K562 (cell line): Measurements from ENCODE around the gene SPATS1. TPM values are rescaled to one million over a fixed set of nuclear protein-coding genes. Genes with fewer than 3 reads are reported as not detected.

Experiments
- ATF1 ChIP-seq, 2 experiments: fragments of 450-650 bp in 1 of 2; IDR thresholded peaks; 2 replicates each; pipeline ENCODE4 v1.6.1; 2016; ENCODE audit warnings: missing compliant biosample characterization in 1 of 2, missing genetic modification characterization in 1 of 2
- BHLHE40 ChIP-seq: IDR thresholded peaks from 2 replicates; pipeline ENCODE4 v1.6.1; 2011; ENCODE audit warnings: low read length, improper control_type of control experiment
- CBFA2T2 ChIP-seq: fragments of 450-650 bp; conservative IDR thresholded peaks from 2 replicates; pipeline ENCODE4 v1.6.1; 2017; ENCODE audit warnings: mild to moderate bottlenecking
- CBFB ChIP-seq: sonication (generic); formaldehyde crosslinking; IDR thresholded peaks from 2 replicates; pipeline ENCODE4 v1.4.0; 2020; ENCODE audit warnings: mild to moderate bottlenecking, missing genetic modification reagents
- DPF2 ChIP-seq: fragments of 450-650 bp; IDR thresholded peaks from 2 replicates; pipeline ENCODE4 v1.6.1; 2016
- ELF4 ChIP-seq: fragments of 450-650 bp; formaldehyde crosslinking; IDR thresholded peaks from 2 replicates; pipeline ENCODE4 v1.4.0; 2022; ENCODE audit warnings: missing genetic modification characterization
- RAD51 ChIP-seq: fragments of 450-650 bp; IDR thresholded peaks from 2 replicates; pipeline ENCODE4 v1.7.1; 2016; ENCODE audit warnings: low read depth, mild to moderate bottlenecking, borderline replicate concordance
- SIRT6 ChIP-seq: IDR thresholded peaks from one replicate; pipeline ENCODE4 v1.6.1; 2012; ENCODE audit warnings: low read depth, mild to moderate bottlenecking, control low read depth, inconsistent platforms, low read length, moderate library complexity
- SPI1 ChIP-seq: IDR thresholded peaks from 2 replicates; pipeline ENCODE4 v1.6.1; 2011; ENCODE audit warnings: low read depth, low read length, control low read depth, borderline replicate concordance
- SRSF9 ChIP-seq: fragments of 200-400 bp; formaldehyde crosslinking; IDR thresholded peaks from 2 replicates; pipeline ENCODE4 v1.6.1; 2017; ENCODE audit warnings: low read depth, low read length, borderline replicate concordance
- ZNF79 ChIP-seq: fragments of 250-450 bp; sonication (Bioruptor Pico); IDR thresholded peaks from 2 replicates; pipeline ENCODE4 v1.4.0; 2020; ENCODE audit warnings: low read depth, mild to moderate bottlenecking, moderate library complexity
- polyA plus RNA-seq, 8 experiments: library from polyadenylated mRNA; depleted of rRNA in 4 of 8; stranded (reverse) in 5 of 8; unstranded in 3 of 8; fragments of >200 nt; fragmentation: Nextera tagmentation in 2 of 8; fragmentation: Illumina TruSeq in 1 of 8; extraction: Ambion mirVana in 2 of 8; extraction: Trizol in 1 of 8; gene quantifications; 2 replicates each; pipeline versions ENCODE4 v1.2.1 to v1.2.3, GENCODE V29; 2011 to 2014; ENCODE audit warnings: inconsistent platforms in 1 of 8, missing spikeins in 1 of 8
- total RNA-seq, 7 experiments: library from RNA; depleted of rRNA in 6 of 7; stranded (reverse); fragments of >200 nt in 6 of 7; fragmentation: Illumina TruSeq in 2 of 7; extraction: Trizol in 2 of 7; gene quantifications; 2 replicates each; pipeline versions ENCODE4 v1.2.1 to v1.2.3, GENCODE V29; 2011 to 2021; ENCODE audit warnings: low replicate concordance in 1 of 7
- TF ChIP-seq, protein P1 (sequence below): fragments of 250-450 bp; sonication (Bioruptor Pico); IDR thresholded peaks from 2 replicates; pipeline ENCODE4 v1.8.0; 2021; ENCODE audit warnings: mild to moderate bottlenecking, moderate library complexity
- TF ChIP-seq, protein P2 (sequence below): fragments of 450-650 bp; IDR thresholded peaks from 2 replicates; pipeline ENCODE4 v1.7.1; 2018; ENCODE audit warnings: mild to moderate bottlenecking, low read depth; ENCODE audit not compliant: partially characterized antibody
- TF ChIP-seq, protein P3 (sequence below), 2 experiments: fragments of 450-650 bp; formaldehyde crosslinking in 1 of 2; IDR thresholded peaks; 2 replicates each; pipeline versions ENCODE4 v1.4.0 to v1.6.1; 2014 to 2020; ENCODE audit warnings: mild to moderate bottlenecking in 2 of 2, borderline replicate concordance in 1 of 2, low read depth in 1 of 2
- TF ChIP-seq, protein P4 (sequence below): sonication (generic); formaldehyde crosslinking; IDR thresholded peaks from 2 replicates; pipeline ENCODE4 v1.9.0; 2022; ENCODE audit warnings: mild to moderate bottlenecking, missing genetic modification reagents

Gene SPATS1
- total and polyA plus RNA-seq, 9 of the 15 experiments (the other 6 are each of a cell fraction or from before 2014, with no cell fraction given): not detected

DNA sequence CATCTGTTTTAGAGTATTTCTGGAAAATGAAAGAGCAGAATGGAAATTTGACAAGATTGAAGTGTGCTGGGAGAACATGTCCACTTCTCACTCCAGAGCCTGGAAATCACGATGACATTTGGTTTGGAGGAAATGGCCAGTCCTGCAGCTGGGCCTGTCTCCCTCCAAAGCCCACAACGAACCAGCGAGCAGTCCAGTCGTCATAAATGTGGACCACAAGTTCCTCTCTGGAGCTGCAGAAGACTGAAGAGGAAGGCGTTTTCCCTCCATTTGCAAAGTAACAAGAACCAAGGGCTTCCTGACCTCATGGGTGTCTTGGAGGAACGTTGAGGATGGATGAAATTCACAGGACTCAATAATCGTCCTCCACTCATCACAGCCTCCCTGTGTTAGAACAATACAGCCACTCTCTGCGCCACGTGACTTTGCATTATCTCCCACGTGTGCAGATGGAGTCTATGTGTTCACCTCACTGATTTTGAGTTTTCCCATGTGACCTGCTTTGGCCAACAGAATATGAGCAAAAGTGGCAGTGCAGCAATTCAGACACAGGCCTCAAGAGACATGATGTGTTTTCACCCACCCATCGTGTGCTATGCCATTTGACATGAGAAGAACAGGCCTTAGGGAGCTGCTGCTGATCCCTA lies 9.1 kb upstream of the SPATS1 start (continued):
- TF ChIP-seq SIRT6 (no peak), ELF4 (CRISPR knock-in tag) (no peak), SRSF9 (no peak), RAD51 (peak; percentile 83), BHLHE40 (0 out of 2 replicates have a peak, but pooled peaks have one; percentile 11), CBFB (CRISPR knock-in tag) (0 out of 2 replicates have a peak, but pooled peaks have one; percentile 51), SPI1 (0 out of 2 replicates have a peak, but pooled peaks have one; percentile 15), CBFA2T2 (0 out of 2 replicates have a peak, but pooled peaks have one; percentile 16), DPF2 (no peak), ATF1 (CRISPR knock-in tag; IDR thresholded peaks at IDR 0.05) (no peak), ATF1 (tag; IDR thresholded peaks at IDR 0.05) (no peak), ZNF79 (CRISPR knock-in tag) (no peak)
- TF ChIP-seq, protein P1, sequence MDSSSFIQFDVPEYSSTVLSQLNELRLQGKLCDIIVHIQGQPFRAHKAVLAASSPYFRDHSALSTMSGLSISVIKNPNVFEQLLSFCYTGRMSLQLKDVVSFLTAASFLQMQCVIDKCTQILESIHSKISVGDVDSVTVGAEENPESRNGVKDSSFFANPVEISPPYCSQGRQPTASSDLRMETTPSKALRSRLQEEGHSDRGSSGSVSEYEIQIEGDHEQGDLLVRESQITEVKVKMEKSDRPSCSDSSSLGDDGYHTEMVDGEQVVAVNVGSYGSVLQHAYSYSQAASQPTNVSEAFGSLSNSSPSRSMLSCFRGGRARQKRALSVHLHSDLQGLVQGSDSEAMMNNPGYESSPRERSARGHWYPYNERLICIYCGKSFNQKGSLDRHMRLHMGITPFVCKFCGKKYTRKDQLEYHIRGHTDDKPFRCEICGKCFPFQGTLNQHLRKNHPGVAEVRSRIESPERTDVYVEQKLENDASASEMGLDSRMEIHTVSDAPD (CRISPR knock-in tag): no peak
- TF ChIP-seq, protein P2, sequence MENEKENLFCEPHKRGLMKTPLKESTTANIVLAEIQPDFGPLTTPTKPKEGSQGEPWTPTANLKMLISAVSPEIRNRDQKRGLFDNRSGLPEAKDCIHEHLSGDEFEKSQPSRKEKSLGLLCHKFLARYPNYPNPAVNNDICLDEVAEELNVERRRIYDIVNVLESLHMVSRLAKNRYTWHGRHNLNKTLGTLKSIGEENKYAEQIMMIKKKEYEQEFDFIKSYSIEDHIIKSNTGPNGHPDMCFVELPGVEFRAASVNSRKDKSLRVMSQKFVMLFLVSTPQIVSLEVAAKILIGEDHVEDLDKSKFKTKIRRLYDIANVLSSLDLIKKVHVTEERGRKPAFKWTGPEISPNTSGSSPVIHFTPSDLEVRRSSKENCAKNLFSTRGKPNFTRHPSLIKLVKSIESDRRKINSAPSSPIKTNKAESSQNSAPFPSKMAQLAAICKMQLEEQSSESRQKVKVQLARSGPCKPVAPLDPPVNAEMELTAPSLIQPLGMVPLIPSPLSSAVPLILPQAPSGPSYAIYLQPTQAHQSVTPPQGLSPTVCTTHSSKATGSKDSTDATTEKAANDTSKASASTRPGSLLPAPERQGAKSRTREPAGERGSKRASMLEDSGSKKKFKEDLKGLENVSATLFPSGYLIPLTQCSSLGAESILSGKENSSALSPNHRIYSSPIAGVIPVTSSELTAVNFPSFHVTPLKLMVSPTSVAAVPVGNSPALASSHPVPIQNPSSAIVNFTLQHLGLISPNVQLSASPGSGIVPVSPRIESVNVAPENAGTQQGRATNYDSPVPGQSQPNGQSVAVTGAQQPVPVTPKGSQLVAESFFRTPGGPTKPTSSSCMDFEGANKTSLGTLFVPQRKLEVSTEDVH: no peak
- TF ChIP-seq, protein P3, sequence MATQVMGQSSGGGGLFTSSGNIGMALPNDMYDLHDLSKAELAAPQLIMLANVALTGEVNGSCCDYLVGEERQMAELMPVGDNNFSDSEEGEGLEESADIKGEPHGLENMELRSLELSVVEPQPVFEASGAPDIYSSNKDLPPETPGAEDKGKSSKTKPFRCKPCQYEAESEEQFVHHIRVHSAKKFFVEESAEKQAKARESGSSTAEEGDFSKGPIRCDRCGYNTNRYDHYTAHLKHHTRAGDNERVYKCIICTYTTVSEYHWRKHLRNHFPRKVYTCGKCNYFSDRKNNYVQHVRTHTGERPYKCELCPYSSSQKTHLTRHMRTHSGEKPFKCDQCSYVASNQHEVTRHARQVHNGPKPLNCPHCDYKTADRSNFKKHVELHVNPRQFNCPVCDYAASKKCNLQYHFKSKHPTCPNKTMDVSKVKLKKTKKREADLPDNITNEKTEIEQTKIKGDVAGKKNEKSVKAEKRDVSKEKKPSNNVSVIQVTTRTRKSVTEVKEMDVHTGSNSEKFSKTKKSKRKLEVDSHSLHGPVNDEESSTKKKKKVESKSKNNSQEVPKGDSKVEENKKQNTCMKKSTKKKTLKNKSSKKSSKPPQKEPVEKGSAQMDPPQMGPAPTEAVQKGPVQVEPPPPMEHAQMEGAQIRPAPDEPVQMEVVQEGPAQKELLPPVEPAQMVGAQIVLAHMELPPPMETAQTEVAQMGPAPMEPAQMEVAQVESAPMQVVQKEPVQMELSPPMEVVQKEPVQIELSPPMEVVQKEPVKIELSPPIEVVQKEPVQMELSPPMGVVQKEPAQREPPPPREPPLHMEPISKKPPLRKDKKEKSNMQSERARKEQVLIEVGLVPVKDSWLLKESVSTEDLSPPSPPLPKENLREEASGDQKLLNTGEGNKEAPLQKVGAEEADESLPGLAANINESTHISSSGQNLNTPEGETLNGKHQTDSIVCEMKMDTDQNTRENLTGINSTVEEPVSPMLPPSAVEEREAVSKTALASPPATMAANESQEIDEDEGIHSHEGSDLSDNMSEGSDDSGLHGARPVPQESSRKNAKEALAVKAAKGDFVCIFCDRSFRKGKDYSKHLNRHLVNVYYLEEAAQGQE (IDR thresholded peaks at IDR 0.05; ENCODE audit: borderline replicate concordance): 0 out of 2 replicates have a peak, but pooled peaks have one; percentile 13
- TF ChIP-seq, protein P3 (CRISPR knock-in tag; IDR thresholded peaks at IDR 0.05; ENCODE audit: low read depth): no peak
- TF ChIP-seq, protein P4, sequence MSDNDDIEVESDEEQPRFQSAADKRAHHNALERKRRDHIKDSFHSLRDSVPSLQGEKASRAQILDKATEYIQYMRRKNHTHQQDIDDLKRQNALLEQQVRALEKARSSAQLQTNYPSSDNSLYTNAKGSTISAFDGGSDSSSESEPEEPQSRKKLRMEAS (CRISPR knock-in tag): peak; percentile 35; the same call in 1 of the 2 replicates
